Measurements from ENCODE around the gene SPRED1. TPM values are rescaled to one million over a fixed set of nuclear protein-coding genes. Genes with fewer than 3 reads are reported as not detected.
"Not testable (repeated sequence)": the region's sequence is repeated elsewhere in the genome, so short reads cannot be mapped to it uniquely, and the experiment has no call there.

The SPRED1 gene
- total RNA-seq, 4 donors from 2014 or later, result 3.7 to 7.2 (median 5.3) TPM

GRCh38 chr15:38227941-38228340 is 24.7 kb upstream of the SPRED1 start:
- Histone ChIP-seq H3K27ac (no peak overlapping the region), H3K36me3 (no peaks in the 10 kb centered on the region), H3K4me1 (no peaks in the 10 kb centered on the region), H3K4me3 (no peak overlapping the region), H3K9me3 (no peaks in the 10 kb centered on the region), H3K27me3 (no peaks in the 10 kb centered on the region)
- no peak for TF ChIP-seq CTCF (IDR thresholded peaks at IDR 0.05 in 4 of 5, conservative IDR thresholded peaks at IDR 0.05 in 1 of 5)
- no peak for TF ChIP-seq POLR2A (IDR thresholded peaks at IDR 0.05)
- DNase-seq, result no peak
- in situ Hi-C loops (cut with MboI; ENCODE audit: low sequenced_read_pairs in 4 of 4) (no loop called here), intact Hi-C loops (cut with DNase I; ENCODE audit: low total_unique reads) (no loop called here)
- no peak for ATAC-seq

GRCh38 chr15:38228618-38229017 is 24.0 kb upstream of the SPRED1 start:
- Histone ChIP-seq H3K4me1 (no peaks in the 10 kb centered on the region), H3K4me3 (no peak overlapping the region), H3K36me3 (no peaks in the 10 kb centered on the region), H3K27me3 (no peaks in the 10 kb centered on the region), H3K9me3 (no peaks in the 10 kb centered on the region), H3K27ac (no peak overlapping the region)
- TF ChIP-seq CTCF (IDR thresholded peaks at IDR 0.05 in 4 of 5, conservative IDR thresholded peaks at IDR 0.05 in 1 of 5) (no peak), POLR2A (IDR thresholded peaks at IDR 0.05) (no peak)
- DNase-seq (no peak), ATAC-seq (no peak)
- in situ Hi-C loops (cut with MboI; ENCODE audit: low sequenced_read_pairs in 4 of 4) (no loop called here), intact Hi-C loops (cut with DNase I; ENCODE audit: low total_unique reads) (no loop called here)

- Histone ChIP-seq H3K4me1 (no peaks in the 10 kb centered on the region), H3K4me3 (no peak overlapping the region), H3K27me3 (no peaks in the 10 kb centered on the region), H3K9me3 (no peaks in the 10 kb centered on the region), H3K36me3 (no peaks in the 10 kb centered on the region), H3K27ac (no peak overlapping the region)
- DNase-seq (no peak), ATAC-seq (no peak)
- TF ChIP-seq CTCF (IDR thresholded peaks at IDR 0.05 in 4 of 5, conservative IDR thresholded peaks at IDR 0.05 in 1 of 5) (no peak), POLR2A (IDR thresholded peaks at IDR 0.05) (no peak)
- in situ Hi-C loops (cut with MboI; ENCODE audit: low sequenced_read_pairs in 4 of 4), result no loop called here
- intact Hi-C loops (cut with DNase I; ENCODE audit: low total_unique reads), result no loop called here
Observed at GRCh38 chr15:38229705-38230310, 22.8 kb upstream of the SPRED1 start.

GRCh38 chr15:38231436-38231835 is 21.2 kb upstream of the SPRED1 start:
- Histone ChIP-seq H3K27me3 (no peaks in the 10 kb centered on the region), H3K9me3 (no peaks in the 10 kb centered on the region), H3K4me1 (no peaks in the 10 kb centered on the region), H3K4me3 (no peak overlapping the region), H3K27ac (no peak overlapping the region), H3K36me3 (no peaks in the 10 kb centered on the region)
- intact Hi-C loops (cut with DNase I; ENCODE audit: low total_unique reads) (no loop called here), in situ Hi-C loops (cut with MboI; ENCODE audit: low sequenced_read_pairs in 4 of 4) (no loop called here)
- no peak for DNase-seq
- TF ChIP-seq CTCF (IDR thresholded peaks at IDR 0.05 in 4 of 5, conservative IDR thresholded peaks at IDR 0.05 in 1 of 5) (no peak), POLR2A (IDR thresholded peaks at IDR 0.05) (no peak)
- ATAC-seq, result no peak

- ATAC-seq; H3K27me3 ChIP-seq; in situ Hi-C loops (cut with MboI; ENCODE audit: low sequenced_read_pairs in 4 of 4); DNase-seq; H3K4me3 ChIP-seq; H3K36me3 ChIP-seq; H3K27ac ChIP-seq; H3K9me3 ChIP-seq; H3K4me1 ChIP-seq; intact Hi-C loops (cut with DNase I; ENCODE audit: low total_unique reads): not testable (repeated sequence)
Observed at GRCh38 chr15:38237021-38237420, 15.6 kb upstream of the SPRED1 start.

Data from gastrocnemius medialis (tissue), 4 donors.